GM12873 (cell line): ENCODE data around the gene TOP3A.

ENCODE experiments used
- CTCF ChIP-seq: IDR thresholded peaks from 2 replicates; pipeline ENCODE4 v1.5.1; 2012; ENCODE audit warnings: low read depth, mild to moderate bottlenecking, moderate library complexity, low read length, control low read depth; ENCODE audit not compliant: insufficient read depth; ENCODE audit errors: missing control alignments

Gene TOP3A

GRCh38 chr17:18263885-18264682, 50.7 kb downstream of the TOP3A start:
- TF ChIP-seq CTCF: no peak

DNA sequence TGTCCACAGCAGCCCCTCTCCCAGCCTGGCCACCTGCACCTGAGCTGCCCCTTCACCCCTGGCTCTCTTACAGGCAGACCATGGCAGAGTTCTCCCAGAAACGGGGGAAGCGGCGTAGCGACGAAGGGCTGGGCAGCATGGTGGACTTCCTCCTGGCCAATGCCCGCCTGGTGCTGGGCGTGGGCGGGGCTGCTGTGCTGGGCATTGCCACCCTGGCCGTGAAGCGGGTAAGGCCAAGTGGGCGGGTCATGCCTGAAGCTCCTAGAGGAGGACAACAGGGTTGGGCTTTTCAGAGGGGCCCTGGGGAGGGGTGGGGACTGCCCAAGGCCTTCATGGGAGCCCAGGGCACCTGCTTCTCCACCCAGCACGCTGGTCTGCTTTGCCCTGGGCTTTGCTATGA, 52.2 kb downstream of the TOP3A start:
- no peak for TF ChIP-seq CTCF

GRCh38 chr17:18262111-18262510, 52.7 kb downstream of the TOP3A start:
- TF ChIP-seq CTCF: no peak

DNA sequence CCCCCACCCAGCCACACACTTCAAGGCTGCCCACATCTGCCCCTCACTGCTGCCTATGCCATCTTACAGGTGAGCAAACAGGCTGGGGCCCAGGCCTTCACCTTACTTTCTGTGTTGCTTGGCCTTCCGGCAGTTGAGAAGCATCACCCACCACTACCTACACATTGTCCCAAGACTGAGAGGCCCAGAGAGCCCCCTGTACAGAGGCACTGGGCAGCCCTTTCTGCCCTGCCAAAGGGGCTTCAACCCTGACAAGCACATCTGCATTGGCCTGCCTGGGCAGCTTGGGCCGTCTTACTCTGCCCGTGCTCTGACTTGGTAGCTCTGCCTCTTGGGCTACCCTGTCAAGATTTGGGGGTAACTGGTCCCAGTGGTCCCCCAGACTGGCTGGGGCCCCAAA, 53.1 kb downstream of the TOP3A start:
- TF ChIP-seq CTCF: no peak

DNA sequence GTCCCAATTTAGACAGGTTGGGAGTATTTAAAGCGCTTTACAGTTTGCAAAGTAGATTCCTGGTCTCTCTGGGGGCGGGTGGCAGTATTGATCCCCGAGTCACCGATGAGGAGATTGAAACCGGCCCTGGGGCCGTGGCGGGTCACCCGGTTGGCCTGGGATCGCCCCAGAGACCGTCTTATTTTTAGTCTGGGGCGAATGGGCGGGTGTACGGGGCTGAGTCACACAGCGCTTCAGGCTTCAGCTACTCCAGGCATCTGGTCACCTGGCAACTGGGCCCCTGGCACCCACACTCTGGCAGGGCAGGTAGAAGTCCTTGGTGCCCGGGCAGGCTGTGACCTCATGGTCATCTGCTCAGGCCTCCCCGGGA, 53.7 kb downstream of the TOP3A start:
- no peak for TF ChIP-seq CTCF

DNA sequence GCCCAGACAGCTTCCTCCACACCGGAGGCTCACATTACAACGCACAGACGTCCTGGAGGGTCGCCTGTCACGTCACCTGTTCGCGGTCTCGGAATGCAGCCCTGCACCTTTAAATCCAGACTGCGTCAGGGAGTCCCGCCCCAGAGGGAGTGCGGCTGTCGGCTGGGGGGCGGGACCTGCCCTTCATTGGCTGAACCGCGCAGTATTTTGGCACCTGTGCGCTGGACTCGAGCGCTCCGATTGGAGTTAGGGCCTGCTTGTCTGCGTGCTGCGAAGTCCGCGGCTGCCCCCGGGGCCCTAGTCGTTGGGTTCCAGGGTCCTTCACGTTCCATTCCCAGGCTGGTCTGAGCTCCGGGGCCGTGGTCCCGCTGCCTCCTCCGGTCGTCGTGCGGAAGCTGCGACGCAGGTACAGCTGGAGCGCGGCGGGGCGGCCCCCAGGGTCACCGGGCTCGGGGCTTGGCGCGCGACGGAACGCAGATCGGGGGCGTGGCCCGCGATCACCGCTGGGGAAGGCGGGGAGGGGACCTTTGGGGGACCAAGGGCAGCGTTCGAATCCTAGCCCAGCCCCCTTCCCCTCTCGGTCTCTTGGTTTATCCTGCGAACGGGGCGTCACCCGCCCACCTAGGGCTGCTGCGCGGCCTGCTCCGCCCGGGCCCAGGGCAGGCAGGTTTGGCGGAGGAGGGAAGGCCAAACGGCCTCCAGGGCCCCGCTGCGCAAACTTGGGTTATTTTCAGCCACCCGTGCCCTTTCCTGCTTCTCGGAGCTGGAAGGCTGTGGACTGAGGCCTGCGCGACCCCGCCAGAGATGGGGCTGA, 54.3 kb downstream of the TOP3A start, which contains the start of gene MIEF2:
MIEF2 (plus strand) TSS at position 331 of the 814 bp plus-strand sequence. CDS start 2,059 bp downstream, outside the sequence.
- no peak for TF ChIP-seq CTCF

GRCh38 chr17:18259621-18260331, 55.0 kb downstream of the TOP3A start:
- TF ChIP-seq CTCF: no peak
